A549 (cell line): ENCODE data around the gene ADAM12. TPM values are rescaled to one million over a fixed set of nuclear protein-coding genes. Genes with fewer than 3 reads are reported as not detected.

Experiments
- ATAC-seq, 2 experiments: fragments of 200-7000 bp in 1 of 2; fragments of >200 bp in 1 of 2; cut with Nextera tagmentation in 1 of 2; cut with Tn5 transposase in 1 of 2; 3 replicates each; pipeline versions ENCODE4 v1.8.0 to v1.9.1; 2018 to 2020; ENCODE audit warnings: mild to moderate bottlenecking in 1 of 2, moderate library complexity in 1 of 2
- CTCF ChIA-PET: fragments of 300-600 bp; sonication (Branson Sonifier 250); formaldehyde crosslinking; extraction: SDS; loops from one replicate; lab custom pipeline; 2021; ENCODE audit warnings: antibody characterized with exemption, inconsistent platforms; lab: Yijun Ruan, JAX
- POLR2A ChIA-PET: fragments of 350-600 bp; formaldehyde crosslinking; extraction: SDS; loops from one replicate; lab custom pipeline; 2021; ENCODE audit warnings: antibody characterized with exemption, inconsistent platforms; lab: Yijun Ruan, JAX
- DNase-seq, 2 experiments: peaks; one replicate each; pipeline versions ENCODE4 v3.0.0 to v3.0.0-alpha.2; 2011 to 2016; ENCODE audit warnings: low read depth in 1 of 2, low spot score in 1 of 2
- FAIRE-seq: peaks from 2 replicates; lab custom pipeline; 2011; peaks lifted over from hg19 to GRCh38; lab: Jason Lieb, UNC
- H3K27ac ChIP-seq, 2 experiments: fragments of >200 bp; sonication (Bioruptor Twin); formaldehyde crosslinking; 3 replicates each; pipeline ENCODE4 v1.5.1; 2016 to 2017
- H3K4me1 ChIP-seq: fragments of >200 bp; sonication (Bioruptor Twin); formaldehyde crosslinking; 3 replicates; pipeline ENCODE4 v1.6.1; 2016
- H3K4me2 ChIP-seq: fragments of >200 bp; sonication (Bioruptor Twin); formaldehyde crosslinking; 3 replicates; pipeline ENCODE4 v1.6.1; 2016
- H3K4me3 ChIP-seq: fragments of >200 bp; sonication (Bioruptor Twin); formaldehyde crosslinking; 3 replicates; pipeline ENCODE4 v1.5.1; 2016
- H3K9me3 ChIP-seq: fragments of >200 bp; sonication (Bioruptor Twin); formaldehyde crosslinking; 3 replicates; pipeline ENCODE4 v1.6.1; 2016
- CBX8 ChIP-seq: fragments of 200-600 bp; sonication (generic); IDR thresholded peaks from 2 replicates; pipeline ENCODE4 v1.6.1; 2016
- CHD2 ChIP-seq: fragments of 150-350 bp; IDR thresholded peaks from 2 replicates; pipeline ENCODE4 v1.6.1; 2014; ENCODE audit warnings: low read length; ENCODE audit not compliant: partially characterized antibody
- CHD4 ChIP-seq: fragments of 200-600 bp; sonication (generic); IDR thresholded peaks from 2 replicates; pipeline ENCODE4 v1.6.1; 2016; ENCODE audit warnings: antibody characterized with exemption, mild to moderate bottlenecking, borderline replicate concordance
- EP300 ChIP-seq, 2 experiments: fragments of >200 bp; sonication (Bioruptor Twin); formaldehyde crosslinking; IDR thresholded peaks; 2 replicates in 1 of 2; 3 replicates in 1 of 2; pipeline ENCODE4 v1.6.1; 2016 to 2017
- FOSL2 ChIP-seq, 2 experiments: fragments of 450-650 bp in 1 of 2; fragments of >200 bp in 1 of 2; sonication (Bioruptor Twin) in 1 of 2; formaldehyde crosslinking; IDR thresholded peaks; 2 replicates each; pipeline versions ENCODE4 v1.5.0 to v1.6.1; 2016 to 2020; ENCODE audit warnings: mild to moderate bottlenecking in 1 of 2, moderate library complexity in 1 of 2
- GATA3 ChIP-seq: IDR thresholded peaks from 2 replicates; pipeline ENCODE4 v1.6.1; 2012; ENCODE audit warnings: borderline replicate concordance
- HEYL ChIP-seq: fragments of 250-450 bp; sonication (Bioruptor Pico); IDR thresholded peaks from 2 replicates; pipeline ENCODE4 v1.8.0; 2021; ENCODE audit warnings: mild to moderate bottlenecking, moderate library complexity
- JUNB ChIP-seq: fragments of >200 bp; sonication (Bioruptor Twin); formaldehyde crosslinking; IDR thresholded peaks from 2 replicates; pipeline ENCODE4 v1.6.1; 2016
- MAFK ChIP-seq: fragments of 450-650 bp; IDR thresholded peaks from 2 replicates; pipeline ENCODE4 v1.6.1; 2014; ENCODE audit not compliant: partially characterized antibody
- MYC ChIP-seq: IDR thresholded peaks from 2 replicates; pipeline ENCODE4 v1.6.1; 2012; ENCODE audit warnings: mild to moderate bottlenecking, inconsistent platforms, low read length, improper control_type of control experiment, borderline replicate concordance
- PHF8 ChIP-seq: fragments of 200-600 bp; sonication (generic); IDR thresholded peaks from 2 replicates; pipeline ENCODE4 v1.6.1; 2016; ENCODE audit warnings: low read depth, mild to moderate bottlenecking, antibody characterized with exemption, moderate library complexity, borderline replicate concordance
- POLR2AphosphoS2 ChIP-seq: conservative IDR thresholded peaks from 2 replicates; pipeline ENCODE4 v1.6.1; 2012; ENCODE audit warnings: low read length, improper control_type of control experiment, inconsistent platforms
- RFX5 ChIP-seq: fragments of 450-650 bp; IDR thresholded peaks from 2 replicates; pipeline ENCODE4 v1.7.1; 2014; ENCODE audit warnings: antibody characterized with exemption, mild to moderate bottlenecking, moderate library complexity
- SREBF2 ChIP-seq: fragments of 450-650 bp; IDR thresholded peaks from 2 replicates; pipeline ENCODE4 v1.6.1; 2014; ENCODE audit warnings: mild to moderate bottlenecking, moderate library complexity
- TFCP2L1 ChIP-seq: fragments of 250-450 bp; sonication (Bioruptor Pico); IDR thresholded peaks from 2 replicates; pipeline ENCODE4 v1.5.0; 2021; ENCODE audit warnings: mild to moderate bottlenecking
- ZNF302 ChIP-seq: fragments of 250-450 bp; sonication (Bioruptor Pico); IDR thresholded peaks from 2 replicates; pipeline ENCODE4 v1.9.0; 2021; ENCODE audit warnings: inconsistent platforms, mild to moderate bottlenecking, moderate library complexity
- WGBS: methylation state at CpG from one replicate; pipeline ENCODE4 v1.1.6; 2017; ENCODE audit errors: missing lambda C conversion rate; 5-methylcytosine and 5-hydroxymethylcytosine counted together
- polyA plus RNA-seq, 4 experiments: library from polyadenylated mRNA; depleted of rRNA in 3 of 4; stranded (reverse); fragments of >200 nt; fragmentation: RNase III in 1 of 4; extraction: RNeasy Plus Mini Kit Qiagen cat#74134 plus additional on column Dnase treatment in 1 of 4; gene quantifications; 2 replicates in 3 of 4; 3 replicates in 1 of 4; pipeline ENCODE4 v1.2.3, GENCODE V29; 2011 to 2017
- TF ChIP-seq, protein P1 (sequence below): fragments of >200 bp; sonication (Bioruptor Twin); formaldehyde crosslinking; IDR thresholded peaks from 3 replicates; pipeline ENCODE4 v1.5.1; 2016
- TF ChIP-seq, protein P2 (sequence below): IDR thresholded peaks from 2 replicates; pipeline ENCODE4 v1.6.1; 2012
- TF ChIP-seq, protein P3 (sequence below): fragments of >200 bp; sonication (Bioruptor Twin); formaldehyde crosslinking; IDR thresholded peaks from 3 replicates; pipeline ENCODE4 v1.6.1; 2016
- TF ChIP-seq, protein P4 (sequence below): fragments of 250-450 bp; sonication (Bioruptor Pico); IDR thresholded peaks from 2 replicates; pipeline ENCODE4 v1.5.0; 2020; ENCODE audit warnings: low read depth, mild to moderate bottlenecking, moderate library complexity
- TF ChIP-seq, protein P5 (sequence below): fragments of >200 bp; sonication (Bioruptor Twin); formaldehyde crosslinking; IDR thresholded peaks from 2 replicates; pipeline ENCODE4 v1.6.1; 2016

Gene ADAM12
- polyA plus RNA-seq, 2 of the 4 experiments (the other 2 are of a cell fraction): 1.6 to 4.8 TPM

DNA sequence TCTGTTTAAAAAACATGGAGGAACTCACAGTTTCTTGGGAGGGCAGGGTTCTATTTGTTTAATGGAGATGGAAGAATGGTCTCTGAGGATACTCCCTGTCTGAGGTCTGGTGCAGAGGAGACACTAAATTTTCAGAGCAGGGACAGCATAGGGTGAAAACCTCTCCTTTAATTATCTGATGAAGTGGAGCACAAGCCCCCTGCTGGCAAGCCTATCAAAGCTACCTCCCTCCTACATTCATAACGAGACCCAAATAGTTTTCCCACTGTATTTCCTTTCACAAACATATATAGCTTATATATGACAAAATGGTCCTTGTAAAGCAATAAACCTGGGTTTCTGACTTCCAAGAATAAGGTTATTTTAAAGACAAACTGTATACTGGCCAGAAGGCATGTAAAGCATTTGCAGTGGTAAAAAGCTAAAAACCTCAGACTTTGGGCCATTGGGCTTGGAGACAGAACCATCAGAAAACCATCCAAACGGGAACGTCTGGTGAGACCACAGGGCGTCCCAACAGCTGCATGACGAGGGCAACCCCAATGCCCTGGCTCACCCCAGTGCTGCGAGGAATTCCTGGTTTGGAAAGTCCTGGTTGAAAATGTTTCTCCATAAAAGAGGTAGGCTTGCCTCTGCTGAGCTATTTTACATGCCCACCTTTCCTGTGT lies 290.6 kb downstream of the ADAM12 start (continued):
- TF ChIP-seq, protein P1, sequence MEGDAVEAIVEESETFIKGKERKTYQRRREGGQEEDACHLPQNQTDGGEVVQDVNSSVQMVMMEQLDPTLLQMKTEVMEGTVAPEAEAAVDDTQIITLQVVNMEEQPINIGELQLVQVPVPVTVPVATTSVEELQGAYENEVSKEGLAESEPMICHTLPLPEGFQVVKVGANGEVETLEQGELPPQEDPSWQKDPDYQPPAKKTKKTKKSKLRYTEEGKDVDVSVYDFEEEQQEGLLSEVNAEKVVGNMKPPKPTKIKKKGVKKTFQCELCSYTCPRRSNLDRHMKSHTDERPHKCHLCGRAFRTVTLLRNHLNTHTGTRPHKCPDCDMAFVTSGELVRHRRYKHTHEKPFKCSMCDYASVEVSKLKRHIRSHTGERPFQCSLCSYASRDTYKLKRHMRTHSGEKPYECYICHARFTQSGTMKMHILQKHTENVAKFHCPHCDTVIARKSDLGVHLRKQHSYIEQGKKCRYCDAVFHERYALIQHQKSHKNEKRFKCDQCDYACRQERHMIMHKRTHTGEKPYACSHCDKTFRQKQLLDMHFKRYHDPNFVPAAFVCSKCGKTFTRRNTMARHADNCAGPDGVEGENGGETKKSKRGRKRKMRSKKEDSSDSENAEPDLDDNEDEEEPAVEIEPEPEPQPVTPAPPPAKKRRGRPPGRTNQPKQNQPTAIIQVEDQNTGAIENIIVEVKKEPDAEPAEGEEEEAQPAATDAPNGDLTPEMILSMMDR: 0 out of 3 replicates have a peak, but pooled peaks have one; percentile 6
- no peak for TF ChIP-seq ZNF302 (CRISPR knock-in tag)
- TF ChIP-seq, all 56 proteins: peak for 2

DNA sequence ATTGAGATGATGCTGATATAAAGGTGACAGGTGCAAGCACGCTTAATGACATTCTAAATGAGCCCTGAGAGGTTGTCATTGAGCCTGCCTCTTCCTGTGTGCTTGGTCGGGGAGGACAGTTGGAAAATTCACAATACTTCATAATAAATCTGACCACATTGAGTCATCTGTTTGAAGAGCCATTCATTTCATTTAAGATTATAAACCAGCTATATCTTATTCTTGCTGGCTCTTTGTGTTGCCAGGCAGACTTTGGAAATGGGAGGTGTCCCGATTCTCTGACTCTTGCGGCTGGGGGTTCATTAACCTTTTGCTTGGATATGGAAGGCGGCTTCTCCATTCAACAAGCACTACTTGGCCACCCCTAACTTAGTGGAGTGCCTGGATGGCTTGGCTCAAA lies 293.7 kb downstream of the ADAM12 start:
- no peak overlapping the region for H3K27ac ChIP-seq
- POLR2A ChIA-PET: no interaction called here
- DNase-seq: no peak
- no peak for FAIRE-seq
- peaks cover 7% of the 10 kb centered on the region; the same call in 1 of the 3 replicates for H3K4me1 ChIP-seq
- H3K4me3 ChIP-seq: no peak overlapping the region
- TF ChIP-seq RFX5: peak; percentile 64; the same call in 1 of the 2 replicates
- no peak for TF ChIP-seq CHD2
- no peak for ATAC-seq
- no peak overlapping the region for H3K4me2 ChIP-seq
- 73% methylated on average over 5 of the region's 5 CpGs for WGBS
- H3K9me3 ChIP-seq: peaks cover 14% of the 10 kb centered on the region
- CTCF ChIA-PET: no interaction called here

DNA sequence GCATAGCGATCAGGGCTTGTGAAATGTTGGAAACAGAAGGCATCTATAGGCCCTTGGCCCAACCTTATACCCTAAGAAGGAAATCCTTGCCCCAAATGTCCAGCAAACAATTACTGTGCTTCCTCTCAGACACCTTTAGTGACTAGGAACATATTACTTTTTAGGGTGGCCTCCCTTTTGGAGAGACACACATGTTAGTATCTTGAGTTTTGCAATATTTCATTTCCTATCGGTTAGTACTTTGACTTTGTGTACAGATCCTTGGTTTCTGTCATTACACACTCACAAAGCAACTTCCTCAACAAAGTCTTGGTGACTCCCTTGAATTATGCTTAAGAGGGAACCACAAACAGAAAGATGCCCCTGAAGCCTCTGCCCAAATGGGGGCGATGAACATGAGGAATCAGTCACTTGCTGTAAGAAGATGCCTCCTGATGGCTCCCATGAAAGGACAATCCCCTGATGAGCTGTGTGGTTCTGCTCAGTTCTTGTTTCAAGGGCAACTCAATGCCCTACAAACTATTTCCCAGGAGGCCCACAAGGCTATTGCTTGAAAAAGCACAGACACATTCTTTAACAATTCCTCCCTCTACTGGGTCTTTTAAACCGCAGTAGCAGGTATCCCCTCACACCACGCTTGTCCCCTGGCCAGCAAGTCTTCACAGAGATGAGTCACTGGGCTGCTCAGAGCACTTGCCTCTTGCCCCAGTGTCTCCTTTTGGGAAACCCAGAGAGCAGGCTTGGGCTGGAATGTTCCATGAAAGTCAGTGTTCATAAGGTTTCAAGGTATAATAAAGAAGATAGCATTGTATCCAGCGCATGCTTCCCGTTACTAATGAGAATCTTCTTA lies 295.7 kb downstream of the ADAM12 start:
- no peak for FAIRE-seq
- H3K4me1 ChIP-seq: peaks cover 7% of the 10 kb centered on the region; the same call in 1 of the 3 replicates
- ChIA-PET CTCF (no interaction called here), POLR2A (no interaction called here)
- WGBS: 92% methylated on average over 7 of the region's 7 CpGs
- TF ChIP-seq RFX5: no peak
- TF ChIP-seq, protein P2, sequence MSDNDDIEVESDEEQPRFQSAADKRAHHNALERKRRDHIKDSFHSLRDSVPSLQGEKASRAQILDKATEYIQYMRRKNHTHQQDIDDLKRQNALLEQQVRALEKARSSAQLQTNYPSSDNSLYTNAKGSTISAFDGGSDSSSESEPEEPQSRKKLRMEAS: no peak
- TF ChIP-seq, protein P3, sequence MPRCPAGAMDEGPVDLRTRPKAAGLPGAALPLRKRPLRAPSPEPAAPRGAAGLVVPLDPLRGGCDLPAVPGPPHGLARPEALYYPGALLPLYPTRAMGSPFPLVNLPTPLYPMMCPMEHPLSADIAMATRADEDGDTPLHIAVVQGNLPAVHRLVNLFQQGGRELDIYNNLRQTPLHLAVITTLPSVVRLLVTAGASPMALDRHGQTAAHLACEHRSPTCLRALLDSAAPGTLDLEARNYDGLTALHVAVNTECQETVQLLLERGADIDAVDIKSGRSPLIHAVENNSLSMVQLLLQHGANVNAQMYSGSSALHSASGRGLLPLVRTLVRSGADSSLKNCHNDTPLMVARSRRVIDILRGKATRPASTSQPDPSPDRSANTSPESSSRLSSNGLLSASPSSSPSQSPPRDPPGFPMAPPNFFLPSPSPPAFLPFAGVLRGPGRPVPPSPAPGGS: no peak
- TF ChIP-seq PHF8: no peak
- TF ChIP-seq, protein P4, sequence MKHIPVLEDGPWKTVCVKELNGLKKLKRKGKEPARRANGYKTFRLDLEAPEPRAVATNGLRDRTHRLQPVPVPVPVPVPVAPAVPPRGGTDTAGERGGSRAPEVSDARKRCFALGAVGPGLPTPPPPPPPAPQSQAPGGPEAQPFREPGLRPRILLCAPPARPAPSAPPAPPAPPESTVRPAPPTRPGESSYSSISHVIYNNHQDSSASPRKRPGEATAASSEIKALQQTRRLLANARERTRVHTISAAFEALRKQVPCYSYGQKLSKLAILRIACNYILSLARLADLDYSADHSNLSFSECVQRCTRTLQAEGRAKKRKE (CRISPR knock-in tag): no peak
- no peak for DNase-seq
- peaks cover 14% of the 10 kb centered on the region for H3K9me3 ChIP-seq
- no peak for ATAC-seq
- H3K27ac ChIP-seq: peak overlapping the region in 1 of 2 experiments; percentile 71; a peak in 4 of 6 replicates
- no peak overlapping the region for H3K4me2 ChIP-seq
- H3K4me3 ChIP-seq: no peak overlapping the region

DNA sequence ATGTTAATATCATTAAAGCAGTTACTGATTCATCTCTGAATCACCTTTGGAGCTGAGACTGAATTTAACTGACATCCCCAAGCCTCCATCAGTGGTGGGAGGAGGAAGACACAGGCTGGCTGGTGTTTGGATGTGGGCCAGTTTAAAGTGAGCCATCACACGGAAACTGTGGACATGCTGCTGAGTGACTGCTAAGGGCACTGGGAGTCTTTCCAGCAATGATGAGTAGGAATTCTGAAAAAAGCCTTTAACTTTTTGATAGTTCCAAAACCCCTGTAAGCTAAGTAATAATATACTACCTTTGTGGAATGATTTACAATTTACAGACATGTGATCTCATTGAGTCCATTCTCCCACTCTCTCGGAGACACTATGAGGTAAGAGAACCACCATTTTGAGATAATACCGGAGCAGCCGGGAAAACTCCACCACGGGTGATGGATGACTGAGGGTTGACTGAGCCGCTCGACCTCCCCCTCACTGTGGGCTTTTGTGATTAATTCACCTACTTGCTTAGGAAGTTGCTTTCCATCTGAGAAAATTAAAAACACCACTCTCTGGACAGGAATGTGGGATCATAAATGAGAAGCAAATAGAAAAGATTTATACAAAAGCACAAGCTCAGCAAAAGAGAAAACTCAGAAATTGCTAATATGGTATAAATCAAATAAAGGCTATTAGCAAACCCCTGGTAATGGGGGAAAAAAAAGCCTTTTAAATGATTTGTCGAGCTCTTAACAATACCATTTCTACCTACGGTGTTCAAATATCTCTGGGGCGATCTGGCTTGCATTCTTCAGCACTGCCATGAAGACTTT lies 297.2 kb downstream of the ADAM12 start:
- peaks cover 7% of the 10 kb centered on the region; the same call in 1 of the 3 replicates for H3K4me1 ChIP-seq
- peak overlapping the region; percentile 22; the same call in 2 of the 3 replicates for H3K4me2 ChIP-seq
- DNase-seq: peak; percentile 64 to 72
- 28% methylated on average over 10 of the region's 10 CpGs for WGBS
- FAIRE-seq: no peak
- ChIA-PET POLR2A (interaction anchor here (1.3 kb wide), 1 partner anchor 29 kb away, joined by 3 read pairs; no protein-coding TSS in a partner anchor), CTCF (no interaction called here)
- H3K27ac ChIP-seq: peak overlapping the region; percentile 69 to 71
- ATAC-seq: peak; percentile 87
- H3K4me3 ChIP-seq: no peak overlapping the region
- peaks cover 14% of the 10 kb centered on the region for H3K9me3 ChIP-seq
- TF ChIP-seq CHD4: no peak
- TF ChIP-seq JUNB: peak; percentile 68
- no peak for TF ChIP-seq SREBF2
- TF ChIP-seq POLR2AphosphoS2: no peak
- no peak for TF ChIP-seq MYC
- TF ChIP-seq GATA3: peak; percentile 33; the same call in 1 of the 2 replicates
- no peak for TF ChIP-seq TFCP2L1 (CRISPR knock-in tag)
- TF ChIP-seq HEYL (CRISPR knock-in tag): no peak
- TF ChIP-seq EP300 (IDR thresholded peaks at IDR 0.05): peak in 1 of 2 experiments; percentile 37; a peak in 1 of 5 replicates
- no peak for TF ChIP-seq CBX8
- TF ChIP-seq FOSL2 (IDR thresholded peaks at IDR 0.05): 0 out of 2 replicates have a peak, but pooled peaks have one; percentile 43
- TF ChIP-seq FOSL2 (CRISPR knock-in tag; IDR thresholded peaks at IDR 0.05): peak; percentile 10; the same call in 1 of the 2 replicates
- TF ChIP-seq, protein P2: peak; percentile 67
- TF ChIP-seq MAFK: peak; percentile 76
- no peak for TF ChIP-seq CHD2
- TF ChIP-seq, protein P5, sequence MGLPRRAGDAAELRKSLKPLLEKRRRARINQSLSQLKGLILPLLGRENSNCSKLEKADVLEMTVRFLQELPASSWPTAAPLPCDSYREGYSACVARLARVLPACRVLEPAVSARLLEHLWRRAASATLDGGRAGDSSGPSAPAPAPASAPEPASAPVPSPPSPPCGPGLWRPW: no peak
- TF ChIP-seq, all 56 proteins: peak for 6
